Activated T-cell treated with anti-CD3 and anti-CD28 coated beads, Interleukin-2, amount 50 U/mL, for 72 hours (primary cell): ENCODE data around the gene BEGAIN. TPM values are rescaled to one million over a fixed set of nuclear protein-coding genes. Genes with fewer than 3 reads are reported as not detected.

Experiments used
- ATAC-seq, 2 donors: fragments of 150-1000 bp; cut with Tn5 transposase; replicated peaks in 1 of 2; 2 replicates each; pipeline ENCODE4 v1.10.0; 2021; ENCODE audit warnings: moderate library complexity in 2 of 2, mild to moderate bottlenecking in 1 of 2
- DNase-seq, 2 donors: peaks; one replicate each; pipeline ENCODE4 v3.0.0; 2021 to 2022; ENCODE audit warnings: mixed read lengths in 1 of 2
- H3K27ac Mint-ChIP-seq: one replicate; pipeline ENCODE4 v1.8.0; 2022; ENCODE audit warnings: mild to moderate bottlenecking, moderate library complexity, mixed read lengths
- H3K27me3 Mint-ChIP-seq: one replicate; pipeline ENCODE4 v1.8.0; 2022; ENCODE audit warnings: low read depth, mixed read lengths
- H3K36me3 Mint-ChIP-seq, 2 donors: one replicate each; pipeline ENCODE4 v1.8.0; 2022; ENCODE audit warnings: mixed read lengths in 2 of 2, mild to moderate bottlenecking in 1 of 2; ENCODE audit not compliant: insufficient read depth in 2 of 2
- H3K4me1 Mint-ChIP-seq: one replicate; pipeline ENCODE4 v1.8.0; 2022; ENCODE audit warnings: low read depth, mixed read lengths
- H3K4me3 Mint-ChIP-seq, 2 donors: one replicate each; pipeline ENCODE4 v1.8.0; 2022; ENCODE audit warnings: mild to moderate bottlenecking in 2 of 2, mixed read lengths in 2 of 2, moderate library complexity in 2 of 2
- H3K9me3 Mint-ChIP-seq, 2 donors: one replicate each; pipeline ENCODE4 v1.8.0; 2022; ENCODE audit warnings: mixed read lengths in 2 of 2
- total RNA-seq, 2 donors: library from RNA; stranded (reverse); gene quantifications; one replicate each; pipeline ENCODE4 v1.2.3, GENCODE V29; 2022

Gene BEGAIN
- total RNA-seq, 2 donors from 2014 or later, result 2.6 to 2.8 TPM

- H3K27ac Mint-ChIP-seq, result no peak overlapping the region
- no peak overlapping the region for H3K4me3 Mint-ChIP-seq
- DNase-seq (no peak), ATAC-seq (no peak)
- H3K9me3 Mint-ChIP-seq, result no peaks in the 10 kb centered on the region
- H3K4me1 Mint-ChIP-seq, result no peaks in the 10 kb centered on the region
- H3K27me3 Mint-ChIP-seq, result no peaks in the 10 kb centered on the region
- H3K36me3 Mint-ChIP-seq, result no peaks in the 10 kb centered on the region
These were observed 23.4 kb upstream of the BEGAIN start for GRCh38 chr14:100610511-100611217.

- Mint-ChIP-seq H3K27ac (no peak overlapping the region), H3K4me1 (no peaks in the 10 kb centered on the region), H3K36me3 (no peaks in the 10 kb centered on the region), H3K9me3 (no peaks in the 10 kb centered on the region), H3K4me3 (no peak overlapping the region), H3K27me3 (no peaks in the 10 kb centered on the region)
- ATAC-seq, result no peak
- no peak for DNase-seq
These were observed 22.7 kb upstream of the BEGAIN start for GRCh38 chr14:100609941-100610391.

- H3K36me3 Mint-ChIP-seq, result no peaks in the 10 kb centered on the region
- H3K9me3 Mint-ChIP-seq, result no peaks in the 10 kb centered on the region
- no peak overlapping the region for H3K27ac Mint-ChIP-seq
- no peaks in the 10 kb centered on the region for H3K4me1 Mint-ChIP-seq
- H3K4me3 Mint-ChIP-seq, result no peak overlapping the region
- DNase-seq (no peak), ATAC-seq (no peak)
- no peaks in the 10 kb centered on the region for H3K27me3 Mint-ChIP-seq
These were observed 22.2 kb upstream of the BEGAIN start for GRCh38 chr14:100609331-100609870.

DNA sequence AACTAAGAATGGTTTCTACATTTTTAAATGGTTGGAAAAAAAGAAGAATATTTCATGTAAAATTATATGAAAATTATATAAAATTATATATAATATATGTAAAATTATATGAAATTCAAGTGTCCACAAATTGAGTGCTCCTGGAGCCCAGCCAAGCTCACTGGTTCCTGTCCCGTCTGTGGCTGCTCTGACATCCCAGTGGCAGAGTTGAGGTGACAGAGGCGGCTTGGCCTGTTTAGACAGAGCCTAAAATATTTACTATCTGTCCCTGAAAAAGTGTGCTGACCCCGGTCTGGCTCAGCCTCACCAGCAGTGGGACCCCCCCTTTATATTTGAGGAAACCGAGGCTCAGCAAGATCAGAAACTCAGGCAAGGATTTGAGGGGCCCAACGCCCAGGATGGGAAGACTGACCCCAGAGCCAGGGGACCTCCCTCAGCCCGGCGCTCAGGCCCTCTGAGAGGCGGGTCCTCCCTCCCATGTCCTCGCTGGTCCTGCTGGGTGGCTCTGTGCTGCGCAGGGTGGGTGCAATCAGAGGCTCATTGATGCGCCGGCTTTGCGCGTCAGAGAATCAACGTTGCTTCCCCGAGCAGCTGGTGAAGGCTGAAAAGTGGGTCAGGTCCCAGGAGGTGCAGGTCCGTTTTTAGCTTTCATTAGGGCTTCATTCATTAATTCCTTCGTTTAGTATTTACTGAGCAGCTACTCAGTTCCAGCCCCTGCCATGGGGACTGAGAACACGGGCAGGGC is 21.5 kb upstream of the BEGAIN start:
- no peaks in the 10 kb centered on the region for H3K36me3 Mint-ChIP-seq
- H3K27ac Mint-ChIP-seq, result no peak overlapping the region
- no peak for ATAC-seq
- no peak for DNase-seq
- no peaks in the 10 kb centered on the region for H3K4me1 Mint-ChIP-seq
- H3K4me3 Mint-ChIP-seq, result no peak overlapping the region
- H3K27me3 Mint-ChIP-seq, result no peaks in the 10 kb centered on the region
- no peaks in the 10 kb centered on the region for H3K9me3 Mint-ChIP-seq

DNA sequence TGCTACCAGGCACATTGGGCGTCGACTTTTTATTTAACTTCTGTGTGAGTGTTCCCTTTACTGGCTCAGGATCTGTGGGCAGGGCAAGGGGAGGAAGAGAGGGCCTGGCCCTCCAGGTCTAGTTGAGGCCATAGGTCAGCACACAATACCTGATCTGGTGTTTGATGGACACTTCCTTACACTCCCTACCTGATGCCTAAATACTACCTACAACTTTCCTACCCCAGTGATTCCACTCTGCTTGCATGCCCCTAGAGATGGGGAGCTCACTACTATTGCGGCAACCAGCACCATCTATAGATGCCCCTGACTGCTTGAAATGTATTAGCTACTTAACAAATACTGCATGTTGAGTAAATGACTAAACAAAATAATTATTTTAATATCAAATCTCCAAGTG is 20.8 kb upstream of the BEGAIN start:
- ATAC-seq (no peak), DNase-seq (no peak)
- no peaks in the 10 kb centered on the region for H3K27me3 Mint-ChIP-seq
- no peaks in the 10 kb centered on the region for H3K9me3 Mint-ChIP-seq
- H3K4me3 Mint-ChIP-seq, result no peak overlapping the region
- no peaks in the 10 kb centered on the region for H3K4me1 Mint-ChIP-seq
- no peaks in the 10 kb centered on the region for H3K36me3 Mint-ChIP-seq
- no peak overlapping the region for H3K27ac Mint-ChIP-seq

DNA sequence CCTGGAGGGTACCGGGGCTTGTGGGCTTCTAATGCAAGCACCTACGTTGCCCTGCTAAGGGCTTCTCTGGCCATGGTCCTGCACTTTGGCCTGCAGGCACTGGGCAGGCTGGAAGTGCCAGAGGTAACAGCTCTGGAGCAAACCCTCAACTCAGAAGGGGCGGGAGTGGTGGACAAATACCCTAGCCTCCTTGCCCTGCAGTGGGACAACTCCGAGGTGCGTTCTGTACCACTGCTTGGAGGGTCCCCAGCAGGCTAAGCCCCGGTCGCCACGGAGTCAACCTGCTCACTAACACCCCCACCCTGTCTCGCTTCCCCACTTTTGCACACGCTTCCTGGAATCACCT is 20.4 kb upstream of the BEGAIN start:
- DNase-seq, result no peak
- ATAC-seq, result no peak
- Mint-ChIP-seq H3K4me3 (no peak overlapping the region), H3K27ac (no peak overlapping the region), H3K36me3 (peaks cover 0 to 2% of the 10 kb centered on the region in 2 donors), H3K4me1 (no peaks in the 10 kb centered on the region), H3K27me3 (peaks cover 4% of the 10 kb centered on the region), H3K9me3 (peaks cover 2% of the 10 kb centered on the region in 2 donors)

- H3K27me3 Mint-ChIP-seq, result peaks cover 11% of the 10 kb centered on the region
These were observed 19.7 kb upstream of the BEGAIN start for GRCh38 chr14:100606687-100607610.

DNA sequence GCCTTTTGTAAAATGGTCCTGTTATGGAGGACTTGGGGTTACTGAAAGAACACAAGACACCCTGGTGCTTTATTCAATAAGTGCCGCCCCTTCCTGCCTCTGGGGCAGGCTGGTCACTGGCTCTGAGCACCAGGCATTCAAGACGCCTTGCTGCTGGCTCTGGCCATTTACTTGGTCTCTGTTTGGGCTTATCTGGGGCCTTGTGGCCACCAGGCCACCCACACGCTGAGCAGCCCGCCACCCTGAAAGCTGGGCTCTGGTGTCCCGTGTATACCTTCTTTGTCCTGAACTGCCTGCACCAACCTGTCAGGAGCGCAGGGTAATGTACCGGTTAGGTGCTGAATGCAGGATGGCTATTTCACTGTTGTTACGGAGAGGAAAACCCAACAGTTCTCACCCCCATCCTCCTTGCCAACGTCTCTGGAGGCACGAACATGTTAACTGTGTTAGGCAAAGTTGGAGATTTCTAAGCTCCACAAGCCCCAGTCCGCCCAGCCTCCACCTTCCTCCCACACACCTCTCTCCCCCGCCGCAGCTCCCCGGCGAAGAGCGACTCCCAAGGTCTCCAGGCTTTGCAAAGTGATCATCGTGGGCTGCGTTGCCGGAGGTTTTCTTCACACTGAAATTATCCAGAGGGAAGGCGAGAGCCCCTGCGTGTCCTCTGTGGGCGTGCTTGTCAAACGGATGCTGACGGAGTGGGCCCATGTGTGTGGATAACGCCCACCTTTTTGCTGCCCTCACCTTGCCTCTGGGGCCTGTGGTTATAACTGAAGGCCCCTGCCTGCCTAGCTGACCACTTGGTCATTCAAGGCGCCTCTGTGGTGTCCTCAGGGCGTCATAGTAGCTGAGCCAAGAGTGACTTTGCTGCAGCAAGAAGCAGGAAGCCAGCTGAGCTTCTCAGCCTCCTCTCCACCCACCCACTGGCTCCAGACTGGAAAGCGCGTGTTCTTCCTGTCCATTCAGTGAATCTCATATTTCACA is 18.8 kb upstream of the BEGAIN start:
- Mint-ChIP-seq H3K27ac (no peak overlapping the region), H3K4me1 (no peaks in the 10 kb centered on the region), H3K27me3 (peaks cover 14% of the 10 kb centered on the region), H3K4me3 (no peak overlapping the region), H3K9me3 (peaks cover 12 to 13% of the 10 kb centered on the region in 2 donors), H3K36me3 (peaks cover 10 to 13% of the 10 kb centered on the region in 2 donors)
- DNase-seq (no peak), ATAC-seq (no peak)

More at GRCh38 chr14:100606687-100607610, 19.7 kb upstream of the BEGAIN start:
- ATAC-seq (no peak), DNase-seq (no peak)
- Mint-ChIP-seq H3K9me3 (peaks cover 6 to 7% of the 10 kb centered on the region in 2 donors), H3K4me1 (no peaks in the 10 kb centered on the region), H3K27ac (no peak overlapping the region), H3K36me3 (peaks cover 4 to 7% of the 10 kb centered on the region in 2 donors), H3K4me3 (no peak overlapping the region)

- peaks cover 13 to 14% of the 10 kb centered on the region in 2 donors for H3K9me3 Mint-ChIP-seq
- H3K27me3 Mint-ChIP-seq, result peaks cover 14% of the 10 kb centered on the region
- no peaks in the 10 kb centered on the region for H3K4me1 Mint-ChIP-seq
- H3K36me3 Mint-ChIP-seq, result peaks cover 11 to 15% of the 10 kb centered on the region in 2 donors
- no peak for DNase-seq
- ATAC-seq, result no peak
- H3K27ac Mint-ChIP-seq, result no peak overlapping the region
- H3K4me3 Mint-ChIP-seq, result no peak overlapping the region
These were observed 18.0 kb upstream of the BEGAIN start for GRCh38 chr14:100605230-100605629.

GRCh38 chr14:100604709-100605108 is 17.5 kb upstream of the BEGAIN start:
- peaks cover 14% of the 10 kb centered on the region for H3K27me3 Mint-ChIP-seq
- no peak overlapping the region for H3K4me3 Mint-ChIP-seq
- peaks cover 11 to 15% of the 10 kb centered on the region in 2 donors for H3K36me3 Mint-ChIP-seq
- ATAC-seq (no peak), DNase-seq (no peak)
- peaks cover 13 to 14% of the 10 kb centered on the region in 2 donors for H3K9me3 Mint-ChIP-seq
- H3K4me1 Mint-ChIP-seq, result no peaks in the 10 kb centered on the region
- H3K27ac Mint-ChIP-seq, result no peak overlapping the region

DNA sequence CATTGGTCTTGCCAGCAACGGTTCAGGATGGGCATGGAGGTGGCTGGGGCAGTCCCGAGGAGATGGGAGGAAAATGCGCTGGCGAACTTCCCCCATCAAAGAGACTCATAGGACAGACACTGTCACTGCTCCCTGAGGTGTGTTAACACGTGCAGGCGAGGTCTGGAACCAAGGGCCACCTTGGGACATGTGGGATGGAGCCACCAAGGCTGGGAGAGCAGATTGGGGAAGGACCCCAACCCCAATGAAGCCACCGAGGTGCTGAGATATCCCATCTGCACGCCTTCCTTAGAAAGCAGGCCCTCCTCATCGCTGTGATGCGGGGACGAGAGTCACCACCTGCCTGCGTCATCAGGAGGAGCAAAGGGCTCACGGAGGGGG is 16.9 kb upstream of the BEGAIN start:
- peaks cover 14% of the 10 kb centered on the region for H3K27me3 Mint-ChIP-seq
- no peak for DNase-seq
- ATAC-seq, result no peak
- H3K9me3 Mint-ChIP-seq, result peaks cover 13 to 14% of the 10 kb centered on the region in 2 donors
- H3K4me3 Mint-ChIP-seq, result no peak overlapping the region
- H3K4me1 Mint-ChIP-seq, result no peaks in the 10 kb centered on the region
- H3K27ac Mint-ChIP-seq, result no peak overlapping the region
- peaks cover 11 to 15% of the 10 kb centered on the region in 2 donors for H3K36me3 Mint-ChIP-seq
